KMS-11 (cell line): Measurements from ENCODE around the gene IFRD2.

Experiments
- H2AFZ ChIP-seq: fragments of 200-600 bp; sonication (generic); 2 replicates; pipeline ENCODE4 v1.6.1; 2016; ENCODE audit warnings: antibody characterized with exemption, mixed run types, low read depth
- H3K27ac ChIP-seq: fragments of 200-600 bp; sonication (generic); 2 replicates; pipeline ENCODE4 v1.6.1; 2016; ENCODE audit warnings: mild to moderate bottlenecking, mixed run types
- H3K27me3 ChIP-seq: fragments of 200-600 bp; sonication (generic); 2 replicates; pipeline ENCODE4 v1.6.1; 2017; ENCODE audit warnings: mild to moderate bottlenecking, low read depth, mixed run types, moderate library complexity; ENCODE audit not compliant: insufficient read depth
- H3K36me3 ChIP-seq: fragments of 200-600 bp; sonication (generic); 2 replicates; pipeline ENCODE4 v1.6.1; 2017; ENCODE audit warnings: mild to moderate bottlenecking, mixed run types; ENCODE audit not compliant: insufficient read depth
- H3K4me1 ChIP-seq: fragments of 200-600 bp; sonication (generic); 2 replicates; pipeline ENCODE4 v1.6.1; 2016; ENCODE audit warnings: mild to moderate bottlenecking, low read depth, mixed run types; ENCODE audit not compliant: poor library complexity, severe bottlenecking
- H3K4me2 ChIP-seq: fragments of 200-600 bp; sonication (generic); 2 replicates; pipeline ENCODE4 v1.7.0; 2016; ENCODE audit warnings: mild to moderate bottlenecking, mixed run types
- H3K4me3 ChIP-seq: fragments of 200-600 bp; sonication (generic); IDR thresholded peaks from 2 replicates; pipeline ENCODE4 v1.6.1; 2017; ENCODE audit warnings: low read depth, low read length, mixed read lengths; ENCODE audit not compliant: insufficient read depth
- H3K79me2 ChIP-seq: fragments of 200-600 bp; sonication (generic); 2 replicates; pipeline ENCODE4 v1.6.1; 2016; ENCODE audit warnings: low read depth, mixed run types; ENCODE audit not compliant: insufficient read depth
- H3K9ac ChIP-seq: fragments of 200-600 bp; sonication (generic); 2 replicates; pipeline ENCODE4 v1.6.1; 2016; ENCODE audit warnings: mild to moderate bottlenecking, mixed run types
- H4K20me1 ChIP-seq: fragments of 200-600 bp; sonication (generic); 2 replicates; pipeline ENCODE4 v1.6.1; 2016; ENCODE audit warnings: mild to moderate bottlenecking, mixed run types; ENCODE audit not compliant: insufficient read depth
- CTCF ChIP-seq: fragments of 200-600 bp; sonication (generic); conservative IDR thresholded peaks from 2 replicates; pipeline ENCODE4 v1.6.1; 2017; ENCODE audit warnings: low read depth, mild to moderate bottlenecking, antibody characterized with exemption, low read length, moderate library complexity, mixed read lengths

The IFRD2 gene

GRCh38 chr3:50243543-50243895, 48.7 kb downstream of the IFRD2 start:
- Histone ChIP-seq H3K36me3 (no peaks in the 10 kb centered on the region), H3K79me2 (peaks cover 37% of the 10 kb centered on the region; the same call in 1 of the 2 replicates), H3K27me3 (no peaks in the 10 kb centered on the region), H3K9ac (no peak overlapping the region), H3K4me2 (no peak overlapping the region), H3K27ac (no peak overlapping the region), H4K20me1 (no peaks in the 10 kb centered on the region), H3K4me1 (peaks cover 11% of the 10 kb centered on the region), H3K4me3 (no peak overlapping the region), H2AFZ (no peak overlapping the region)
- no peak for TF ChIP-seq CTCF

GRCh38 chr3:50242851-50243542, 49.2 kb downstream of the IFRD2 start:
- TF ChIP-seq CTCF, result no peak
- no peak overlapping the region for H3K9ac ChIP-seq
- H3K4me2 ChIP-seq, result no peak overlapping the region
- no peak overlapping the region for H2AFZ ChIP-seq
- no peaks in the 10 kb centered on the region for H4K20me1 ChIP-seq
- H3K36me3 ChIP-seq, result no peaks in the 10 kb centered on the region
- no peaks in the 10 kb centered on the region for H3K27me3 ChIP-seq
- H3K27ac ChIP-seq, result no peak overlapping the region
- H3K4me3 ChIP-seq, result no peak overlapping the region
- peaks cover 11% of the 10 kb centered on the region for H3K4me1 ChIP-seq
- peaks cover 40% of the 10 kb centered on the region; the same call in 1 of the 2 replicates for H3K79me2 ChIP-seq

GRCh38 chr3:50242381-50242770, 49.9 kb downstream of the IFRD2 start:
- Histone ChIP-seq H3K79me2 (peaks cover 37% of the 10 kb centered on the region), H3K9ac (no peak overlapping the region), H3K27me3 (no peaks in the 10 kb centered on the region), H2AFZ (no peak overlapping the region), H3K36me3 (no peaks in the 10 kb centered on the region), H4K20me1 (no peaks in the 10 kb centered on the region), H3K4me3 (no peak overlapping the region), H3K27ac (no peak overlapping the region), H3K4me2 (no peak overlapping the region), H3K4me1 (peaks cover 7% of the 10 kb centered on the region)
- TF ChIP-seq CTCF, result no peak

GRCh38 chr3:50241713-50242380, 50.4 kb downstream of the IFRD2 start:
- H3K79me2 ChIP-seq, result peaks cover 37% of the 10 kb centered on the region
- no peak overlapping the region for H3K4me2 ChIP-seq
- no peak overlapping the region for H3K27ac ChIP-seq
- H4K20me1 ChIP-seq, result no peaks in the 10 kb centered on the region
- H2AFZ ChIP-seq, result no peak overlapping the region
- H3K4me1 ChIP-seq, result peaks cover 2% of the 10 kb centered on the region
- H3K4me3 ChIP-seq, result no peak overlapping the region
- H3K27me3 ChIP-seq, result no peaks in the 10 kb centered on the region
- no peaks in the 10 kb centered on the region for H3K36me3 ChIP-seq
- H3K9ac ChIP-seq, result no peak overlapping the region
- TF ChIP-seq CTCF, result no peak
